Measurements from ENCODE around the gene RAB8A.

GRCh38 chr19:16121967-16122366, 10.3 kb downstream of the RAB8A start:
- TF ChIP-seq CTCF (IDR thresholded peaks at IDR 0.05), result no peak
- TF ChIP-seq FOXP1 (CRISPR knock-in tag; IDR thresholded peaks at IDR 0.05; ENCODE audit: borderline replicate concordance), result no peak
- no peak for TF ChIP-seq ZMAT4 (CRISPR knock-in tag; IDR thresholded peaks at IDR 0.05)
- no peak for TF ChIP-seq E2F4 (CRISPR knock-in tag; IDR thresholded peaks at IDR 0.05; ENCODE audit: borderline replicate concordance, low read depth)
- no peak for TF ChIP-seq MAX (CRISPR knock-in tag; IDR thresholded peaks at IDR 0.05)

All from WTC11 (cell line).